ENCODE measurements around the gene SEPTIN2. TPM values are rescaled to one million over a fixed set of nuclear protein-coding genes. Genes with fewer than 3 reads are reported as not detected.

SEPTIN2 gene
- total and polyA plus RNA-seq, 3 experiments from 2014 or later, result 187 to 319 (median 301) TPM

DNA sequence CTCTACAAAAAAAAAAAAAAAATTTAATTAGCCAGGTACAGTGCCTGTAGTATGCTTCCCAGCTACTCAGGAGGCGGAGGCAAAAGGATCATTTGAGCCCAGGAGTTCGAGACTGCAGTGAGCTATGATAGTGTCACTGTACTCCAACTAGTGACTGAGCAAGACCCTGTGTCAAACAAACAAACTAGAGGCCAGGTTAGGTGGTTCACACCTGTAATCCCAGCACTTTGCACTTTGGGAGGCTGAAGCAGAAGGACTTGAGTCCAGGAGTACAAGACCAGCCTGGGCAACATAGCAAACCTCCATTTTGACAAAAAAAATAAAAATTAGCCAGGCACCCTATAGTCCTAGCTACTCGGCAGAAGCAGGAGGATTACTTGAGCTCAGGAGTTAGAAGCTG is 13.6 kb upstream of the SEPTIN2 start:
- Mint-ChIP-seq H3K4me3 (no peak overlapping the region), H3K4me1 (peaks cover 52 to 69% (median 64%) of the 10 kb centered on the region in 3 donors), H3K36me3 (peaks cover 0 to 6% (median 0%) of the 10 kb centered on the region in 3 donors), H3K27me3 (no peaks in the 10 kb centered on the region), H3K27ac (peak overlapping the region in 1 of 8 donors; percentile 68), H3K9me3 (no peaks in the 10 kb centered on the region)
- no peak for DNase-seq
- CTCF ChIA-PET, result no interaction called here
- no peaks in the 10 kb centered on the region for H3K27me3 ChIP-seq (ENCODE audit: insufficient read depth, low read length, poor library complexity, severe bottlenecking)
- H3K4me3 ChIP-seq (ENCODE audit: low read length), result no peak overlapping the region
- H3K9me3 ChIP-seq (ENCODE audit: low read length), result no peaks in the 10 kb centered on the region
- H3K4me1 ChIP-seq (ENCODE audit: insufficient read depth, low read length), result peaks cover 36% of the 10 kb centered on the region
- POLR2A ChIA-PET, result no interaction called here
- peaks cover 6% of the 10 kb centered on the region for H3K36me3 ChIP-seq (ENCODE audit: insufficient read depth, low read length)
- H3K27ac ChIP-seq (ENCODE audit: low read depth, low read length), result no peak overlapping the region

DNA sequence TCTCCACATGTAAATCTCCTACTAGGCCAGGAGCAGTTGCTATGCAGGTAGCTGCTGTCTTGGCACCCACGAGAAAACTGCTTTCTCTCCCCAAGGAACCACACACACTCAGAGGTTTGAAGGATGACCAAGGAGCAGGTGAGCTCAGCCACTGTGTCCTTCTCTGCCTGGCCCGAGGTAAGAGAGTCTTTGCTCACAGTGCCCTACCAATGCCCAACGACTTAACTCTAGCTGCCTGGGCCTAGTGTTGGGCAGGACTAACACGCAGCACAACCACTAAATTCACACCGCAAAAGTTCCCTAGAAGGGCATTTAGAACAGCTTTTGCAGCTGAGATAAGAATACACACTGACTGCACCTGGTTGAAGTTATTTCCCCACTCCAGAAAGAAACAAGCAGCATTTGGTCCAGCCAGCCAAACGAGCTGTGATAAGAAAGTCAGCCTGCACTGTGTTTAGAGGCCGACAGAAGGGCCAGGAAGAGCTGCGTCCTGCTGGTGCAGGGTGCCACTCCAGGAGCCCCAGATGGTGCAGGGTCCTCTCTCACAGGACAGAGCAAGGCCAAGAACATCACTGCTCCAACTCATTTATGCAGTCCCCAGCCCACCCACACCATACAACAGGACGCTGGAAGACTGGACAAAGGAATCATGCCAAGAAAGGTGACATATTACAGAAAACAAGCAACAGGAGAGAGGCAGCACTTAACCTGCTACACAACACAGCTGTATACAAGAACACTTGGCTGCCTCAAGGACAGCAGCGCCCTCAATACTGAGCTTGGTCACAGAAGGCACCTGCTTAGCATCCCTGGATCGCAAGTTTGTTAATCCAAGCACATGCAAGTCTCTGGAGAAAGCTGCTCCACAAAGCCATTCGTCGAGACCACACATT is 12.7 kb upstream of the SEPTIN2 start:
- ChIA-PET CTCF (interaction anchor here (0.9 to 1.2 kb wide), 2 partner anchors 11 to 225 kb away, joined by 3 read pairs; no protein-coding TSS in a partner anchor), POLR2A (no interaction called here)
- peaks cover 0 to 1% (median 0%) of the 10 kb centered on the region in 3 donors for H3K36me3 Mint-ChIP-seq
- H3K9me3 Mint-ChIP-seq, result no peaks in the 10 kb centered on the region
- DNase-seq, result no peak
- Histone ChIP-seq H3K4me1 (ENCODE audit: insufficient read depth, low read length) (peaks cover 36% of the 10 kb centered on the region), H3K27me3 (ENCODE audit: insufficient read depth, low read length, poor library complexity, severe bottlenecking) (no peaks in the 10 kb centered on the region), H3K9me3 (ENCODE audit: low read length) (no peaks in the 10 kb centered on the region), H3K4me3 (ENCODE audit: low read length) (no peak overlapping the region), H3K36me3 (ENCODE audit: insufficient read depth, low read length) (no peaks in the 10 kb centered on the region), H3K27ac (ENCODE audit: low read depth, low read length) (no peak overlapping the region)
- no peaks in the 10 kb centered on the region for H3K27me3 Mint-ChIP-seq
- H3K27ac Mint-ChIP-seq, result peak overlapping the region in 7 of 8 donors; percentile 44 to 95 (median 80)
- H3K4me1 Mint-ChIP-seq, result peaks cover 54 to 71% (median 66%) of the 10 kb centered on the region in 3 donors
- H3K4me3 Mint-ChIP-seq, result peak overlapping the region in 2 of 7 donors; percentile 15 to 49

DNA sequence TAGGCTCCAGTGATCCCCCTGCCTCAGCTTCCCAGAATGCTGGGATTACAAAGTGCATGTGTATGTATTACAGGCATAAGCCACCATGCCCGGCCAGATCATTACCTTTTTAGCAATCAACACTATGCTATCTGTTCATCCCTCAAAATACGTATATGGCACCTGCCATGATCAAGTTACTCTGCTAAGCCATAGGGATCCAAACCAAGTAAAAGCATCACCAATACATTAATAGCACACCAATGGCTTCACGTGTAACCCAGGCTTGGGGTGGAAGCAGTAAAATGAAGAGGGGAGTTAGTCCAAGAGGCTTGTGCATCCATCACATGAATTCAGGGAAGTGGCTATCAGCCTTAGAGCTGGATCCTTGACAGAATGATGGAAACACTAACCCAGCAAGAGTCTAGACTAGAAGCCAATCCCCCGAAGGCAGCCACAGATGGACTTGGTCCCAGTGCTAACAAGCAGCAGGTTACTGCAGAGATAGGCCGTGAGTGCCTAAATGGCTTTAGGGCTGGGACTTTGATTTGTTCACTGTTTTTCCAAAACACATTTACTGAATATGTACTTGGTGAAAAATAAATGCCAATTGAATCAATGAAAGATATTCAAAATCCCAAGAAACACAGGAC is 11.6 kb upstream of the SEPTIN2 start:
- H3K9me3 Mint-ChIP-seq, result no peaks in the 10 kb centered on the region
- POLR2A ChIA-PET, result no interaction called here
- Histone ChIP-seq H3K27ac (ENCODE audit: low read depth, low read length) (no peak overlapping the region), H3K36me3 (ENCODE audit: insufficient read depth, low read length) (no peaks in the 10 kb centered on the region), H3K4me3 (ENCODE audit: low read length) (no peak overlapping the region), H3K27me3 (ENCODE audit: insufficient read depth, low read length, poor library complexity, severe bottlenecking) (no peaks in the 10 kb centered on the region), H3K4me1 (ENCODE audit: insufficient read depth, low read length) (peaks cover 32% of the 10 kb centered on the region), H3K9me3 (ENCODE audit: low read length) (no peaks in the 10 kb centered on the region)
- H3K4me3 Mint-ChIP-seq, result no peak overlapping the region
- no peaks in the 10 kb centered on the region for H3K27me3 Mint-ChIP-seq
- peaks cover 0 to 5% (median 2%) of the 10 kb centered on the region in 3 donors for H3K36me3 Mint-ChIP-seq
- CTCF ChIA-PET, result interaction anchor here (0.9 to 1.2 kb wide), 2 partner anchors 10 to 226 kb away, joined by 3 read pairs; no protein-coding TSS in a partner anchor
- no peak for DNase-seq
- peak overlapping the region in 3 of 8 donors; percentile 84 to 86 (median 85) for H3K27ac Mint-ChIP-seq
- peaks cover 56 to 74% (median 68%) of the 10 kb centered on the region in 3 donors for H3K4me1 Mint-ChIP-seq

DNA sequence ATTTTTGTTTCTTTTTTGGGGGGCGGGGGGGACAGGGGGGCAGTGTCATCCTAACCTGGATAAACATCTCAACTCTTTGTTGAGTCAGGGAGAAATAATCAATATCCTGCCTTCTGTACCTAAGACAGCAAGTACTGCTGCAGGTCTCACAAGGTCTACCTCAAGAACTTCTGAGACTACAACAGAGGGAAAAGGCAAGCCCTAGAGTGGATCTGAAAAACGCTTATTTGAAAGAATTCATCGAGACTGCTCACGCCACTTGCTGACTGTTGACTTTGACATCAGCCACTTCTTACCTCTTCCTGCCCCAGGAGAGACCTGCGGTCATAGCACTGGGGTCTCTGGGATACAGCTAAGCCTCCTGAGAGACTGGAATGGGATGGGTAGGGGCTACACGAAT is 8.7 kb upstream of the SEPTIN2 start:
- H3K4me3 ChIP-seq (ENCODE audit: low read length), result no peak overlapping the region
- no peaks in the 10 kb centered on the region for H3K36me3 ChIP-seq (ENCODE audit: insufficient read depth, low read length)
- no peak overlapping the region for H3K27ac ChIP-seq (ENCODE audit: low read depth, low read length)
- H3K4me1 Mint-ChIP-seq, result peaks cover 68 to 91% (median 82%) of the 10 kb centered on the region in 3 donors
- DNase-seq, result no peak
- ChIA-PET POLR2A (interaction anchor here (0.6 kb wide), 1 partner anchor 60 kb away, joined by 3 read pairs; no protein-coding TSS in a partner anchor), CTCF (no interaction called here)
- H3K9me3 ChIP-seq (ENCODE audit: low read length), result no peaks in the 10 kb centered on the region
- no peaks in the 10 kb centered on the region for H3K9me3 Mint-ChIP-seq
- H3K27me3 ChIP-seq (ENCODE audit: insufficient read depth, low read length, poor library complexity, severe bottlenecking), result no peaks in the 10 kb centered on the region
- peak overlapping the region in 6 of 8 donors; percentile 32 to 74 (median 50) for H3K27ac Mint-ChIP-seq
- no peaks in the 10 kb centered on the region for H3K27me3 Mint-ChIP-seq
- H3K36me3 Mint-ChIP-seq, result peaks cover 0 to 5% (median 2%) of the 10 kb centered on the region in 3 donors
- peak overlapping the region in 2 of 7 donors; percentile 8 to 18 for H3K4me3 Mint-ChIP-seq
- H3K4me1 ChIP-seq (ENCODE audit: insufficient read depth, low read length), result peaks cover 43% of the 10 kb centered on the region

DNA sequence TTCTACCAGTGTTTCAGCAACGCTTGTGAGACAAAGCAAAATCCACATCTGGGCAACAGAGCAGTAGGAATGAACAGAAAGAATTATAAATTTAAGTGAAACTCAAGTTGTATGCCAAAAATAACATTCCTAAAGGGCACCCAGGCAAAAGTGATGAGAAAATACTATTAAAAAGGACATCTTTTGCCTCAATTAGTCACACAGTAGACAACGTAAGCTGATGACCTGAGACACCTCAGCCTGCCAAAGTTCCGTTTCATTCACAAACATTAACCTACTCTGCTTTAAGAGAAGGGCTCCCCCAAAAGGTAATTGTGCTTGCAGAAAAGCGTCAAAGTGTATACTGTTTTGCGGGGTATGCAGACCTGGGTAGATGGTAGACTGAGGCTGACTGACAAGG is 7.5 kb upstream of the SEPTIN2 start:
- no peak overlapping the region for H3K27ac ChIP-seq (ENCODE audit: low read depth, low read length)
- no peaks in the 10 kb centered on the region for H3K27me3 ChIP-seq (ENCODE audit: insufficient read depth, low read length, poor library complexity, severe bottlenecking)
- H3K36me3 ChIP-seq (ENCODE audit: insufficient read depth, low read length), result no peaks in the 10 kb centered on the region
- no peak overlapping the region for H3K4me3 ChIP-seq (ENCODE audit: low read length)
- DNase-seq, result no peak
- peaks cover 36% of the 10 kb centered on the region for H3K4me1 ChIP-seq (ENCODE audit: insufficient read depth, low read length)
- ChIA-PET POLR2A (no interaction called here), CTCF (no interaction called here)
- H3K27me3 Mint-ChIP-seq, result no peaks in the 10 kb centered on the region
- H3K36me3 Mint-ChIP-seq, result peaks cover 0 to 5% (median 2%) of the 10 kb centered on the region in 3 donors
- H3K27ac Mint-ChIP-seq, result peak overlapping the region in 6 of 8 donors; percentile 62 to 92 (median 72)
- no peak overlapping the region for H3K4me3 Mint-ChIP-seq
- H3K4me1 Mint-ChIP-seq, result peaks cover 64 to 92% (median 82%) of the 10 kb centered on the region in 3 donors
- H3K9me3 Mint-ChIP-seq, result no peaks in the 10 kb centered on the region
- H3K9me3 ChIP-seq (ENCODE audit: low read length), result no peaks in the 10 kb centered on the region

DNA sequence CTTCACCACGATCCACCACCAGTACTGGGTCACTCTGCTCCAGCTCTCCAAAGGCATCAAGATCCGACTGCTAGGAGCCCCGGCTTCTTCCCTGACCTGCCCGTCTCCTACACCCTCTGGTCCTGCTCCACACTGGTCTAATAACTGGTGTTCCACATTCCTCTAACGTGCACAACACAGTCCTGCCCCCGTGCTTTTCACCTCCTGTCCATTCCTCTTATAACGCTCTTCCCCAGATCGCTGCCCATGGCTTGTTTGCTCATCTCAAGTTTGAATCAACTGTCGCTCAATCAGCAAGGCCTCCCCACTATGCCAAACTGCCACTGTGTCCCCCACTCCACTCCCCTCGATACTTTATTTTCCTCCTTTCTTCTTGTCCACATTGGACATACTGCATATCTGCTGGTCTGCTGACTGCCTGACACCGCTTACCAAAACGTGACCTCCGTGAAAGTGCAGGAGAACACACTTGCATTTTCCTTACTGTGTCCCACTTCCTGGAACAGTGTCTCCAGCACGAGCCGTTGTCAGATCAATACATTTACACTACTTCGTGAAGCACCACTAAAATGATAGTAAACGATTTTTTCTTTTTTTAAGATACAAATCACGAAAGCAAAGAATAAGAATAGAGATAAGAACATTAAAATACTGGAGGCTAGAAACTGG is 6.8 kb upstream of the SEPTIN2 start:
- Histone ChIP-seq H3K4me3 (ENCODE audit: low read length) (no peak overlapping the region), H3K9me3 (ENCODE audit: low read length) (no peaks in the 10 kb centered on the region), H3K4me1 (ENCODE audit: insufficient read depth, low read length) (peaks cover 41% of the 10 kb centered on the region), H3K36me3 (ENCODE audit: insufficient read depth, low read length) (no peaks in the 10 kb centered on the region), H3K27ac (ENCODE audit: low read depth, low read length) (peak overlapping the region; percentile 5), H3K27me3 (ENCODE audit: insufficient read depth, low read length, poor library complexity, severe bottlenecking) (no peaks in the 10 kb centered on the region)
- H3K27ac Mint-ChIP-seq, result peak overlapping the region; percentile 70 to 100 (median 92)
- ChIA-PET CTCF (no interaction called here), POLR2A (no interaction called here)
- peak overlapping the region in 1 of 7 donors; percentile 40 for H3K4me3 Mint-ChIP-seq
- H3K36me3 Mint-ChIP-seq, result peaks cover 0 to 5% (median 2%) of the 10 kb centered on the region in 3 donors
- no peaks in the 10 kb centered on the region for H3K27me3 Mint-ChIP-seq
- peaks cover 62 to 92% (median 80%) of the 10 kb centered on the region in 3 donors for H3K4me1 Mint-ChIP-seq
- H3K9me3 Mint-ChIP-seq, result no peaks in the 10 kb centered on the region
- no peak for DNase-seq

DNA sequence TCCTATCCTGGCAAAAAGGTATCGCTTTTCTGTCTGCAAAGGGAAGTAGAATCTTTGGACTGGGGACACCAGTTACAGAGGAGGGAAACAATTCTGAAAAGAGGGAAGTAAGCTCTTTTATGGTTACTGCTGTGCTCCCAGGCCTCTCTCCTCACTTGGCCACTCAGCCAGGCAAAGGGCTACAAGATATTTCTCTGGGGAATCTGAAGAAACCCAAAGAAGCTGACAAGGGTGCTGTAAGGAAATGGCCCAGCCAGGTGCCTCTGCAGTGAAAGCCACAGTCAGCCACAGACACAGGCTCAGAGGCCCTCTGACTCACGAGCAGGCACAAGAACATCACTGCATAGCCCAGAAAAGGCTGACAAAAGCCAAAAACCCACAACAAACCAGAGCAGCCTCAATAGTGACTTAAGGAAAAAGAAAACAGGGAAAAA is 6.0 kb upstream of the SEPTIN2 start:
- no peaks in the 10 kb centered on the region for H3K9me3 ChIP-seq (ENCODE audit: low read length)
- H3K4me3 ChIP-seq (ENCODE audit: low read length), result no peak overlapping the region
- Mint-ChIP-seq H3K9me3 (no peaks in the 10 kb centered on the region), H3K4me3 (peak overlapping the region; percentile 5 to 69 (median 33)), H3K36me3 (peaks cover 0 to 8% (median 2%) of the 10 kb centered on the region in 3 donors), H3K27me3 (no peaks in the 10 kb centered on the region), H3K27ac (peak overlapping the region; percentile 70 to 100 (median 92)), H3K4me1 (peaks cover 64 to 91% (median 80%) of the 10 kb centered on the region in 3 donors)
- H3K27ac ChIP-seq (ENCODE audit: low read depth, low read length), result peak overlapping the region; percentile 5
- H3K27me3 ChIP-seq (ENCODE audit: insufficient read depth, low read length, poor library complexity, severe bottlenecking), result no peaks in the 10 kb centered on the region
- ChIA-PET POLR2A (no interaction called here), CTCF (no interaction called here)
- peak; percentile 38 to 80 (median 48) for DNase-seq
- peaks cover 48% of the 10 kb centered on the region for H3K4me1 ChIP-seq (ENCODE audit: insufficient read depth, low read length)
- no peaks in the 10 kb centered on the region for H3K36me3 ChIP-seq (ENCODE audit: insufficient read depth, low read length)

Measured in CD8-positive, alpha-beta memory T cell (primary cell).